Vagina (tissue), 2 donors: ENCODE measurements around the gene DIAPH3. TPM values are rescaled to one million over a fixed set of nuclear protein-coding genes. Genes with fewer than 3 reads are reported as not detected.

Experiments
- DNase-seq, 2 donors: peaks; one replicate each; pipeline ENCODE4 v3.0.0-alpha.2; 2017; ENCODE audit errors: extremely low spot score in 2 of 2
- H3K27ac ChIP-seq: fragments of 200-600 bp; sonication (generic); one replicate; pipeline ENCODE4 v1.5.1; 2019
- H3K27me3 ChIP-seq: fragments of 200-600 bp; sonication (generic); one replicate; pipeline ENCODE4 v1.5.1; 2019
- H3K36me3 ChIP-seq, 2 donors: fragments of 200-600 bp; sonication (generic); one replicate each; pipeline ENCODE4 v1.5.1; 2017 to 2019
- H3K4me1 ChIP-seq: fragments of 200-600 bp; sonication (generic); one replicate; pipeline ENCODE4 v1.5.1; 2019
- H3K4me3 ChIP-seq, 2 donors: fragments of 200-600 bp; sonication (generic); 1 replicate in 1 of 2; 2 replicates in 1 of 2; pipeline ENCODE4 v1.5.1; 2016 to 2019
- H3K9me3 ChIP-seq: fragments of 200-600 bp; sonication (generic); one replicate; pipeline ENCODE4 v1.5.1; 2019
- CTCF ChIP-seq, 3 experiments: fragments of 450-650 bp in 2 of 3; fragments of 200-600 bp in 1 of 3; sonication (generic) in 1 of 3; IDR thresholded peaks; one replicate each; pipeline ENCODE4 v1.5.1; 2017 to 2019; ENCODE audit warnings: antibody characterized with exemption in 3 of 3, mild to moderate bottlenecking in 2 of 3, moderate library complexity in 2 of 3
- POLR2A ChIP-seq, 2 donors: fragments of 450-650 bp; IDR thresholded peaks; one replicate each; pipeline ENCODE4 v1.6.1; 2017; ENCODE audit warnings: antibody characterized with exemption in 2 of 2, mild to moderate bottlenecking in 2 of 2, moderate library complexity in 2 of 2
- POLR2AphosphoS5 ChIP-seq, 2 donors: sonication (generic); formaldehyde crosslinking; IDR thresholded peaks; one replicate each; pipeline ENCODE4 v1.9.0; 2017; ENCODE audit warnings: antibody characterized with exemption in 2 of 2, mild to moderate bottlenecking in 2 of 2, low read depth in 1 of 2; ENCODE audit not compliant: insufficient read depth in 1 of 2
- intact Hi-C: fragments of 100-400 bp; cut with DNase I; formaldehyde crosslinking; loops from one replicate; pipeline ENCODE4 v1.15.1; 2023
- total RNA-seq: library from RNA; depleted of rRNA; stranded (reverse); fragments of >200 nt; gene quantifications from one replicate; pipeline ENCODE4 v1.2.3, GENCODE V29; 2016

The DIAPH3 gene
- total RNA-seq, 1 donor from 2014 or later, result 1.2 TPM

- Histone ChIP-seq H3K9me3 (no peaks in the 10 kb centered on the region), H3K4me1 (no peaks in the 10 kb centered on the region), H3K4me3 (no peak overlapping the region), H3K36me3 (no peaks in the 10 kb centered on the region), H3K27me3 (no peaks in the 10 kb centered on the region), H3K27ac (no peak overlapping the region)
- no peak for TF ChIP-seq POLR2A (IDR thresholded peaks at IDR 0.05)
- TF ChIP-seq CTCF (IDR thresholded peaks at IDR 0.05), result no peak
- no peak for TF ChIP-seq POLR2AphosphoS5 (IDR thresholded peaks at IDR 0.05; ENCODE audit: insufficient read depth in 1 of 2, low read depth in 1 of 2)
- no peak for DNase-seq
- intact Hi-C loops, result no loop called here
Measured at GRCh38 chr13:60000081-60000480, 163.6 kb downstream of the DIAPH3 start.

- intact Hi-C loops, result no loop called here
- H3K27ac ChIP-seq, result no peak overlapping the region
- TF ChIP-seq POLR2AphosphoS5 (IDR thresholded peaks at IDR 0.05; ENCODE audit: insufficient read depth in 1 of 2, low read depth in 1 of 2), result no peak
- no peak for TF ChIP-seq POLR2A (IDR thresholded peaks at IDR 0.05)
- TF ChIP-seq CTCF (IDR thresholded peaks at IDR 0.05), result no peak
- no peaks in the 10 kb centered on the region for H3K27me3 ChIP-seq
- H3K36me3 ChIP-seq, result no peaks in the 10 kb centered on the region
- no peaks in the 10 kb centered on the region for H3K9me3 ChIP-seq
- DNase-seq, result no peak
- no peak overlapping the region for H3K4me3 ChIP-seq
- no peaks in the 10 kb centered on the region for H3K4me1 ChIP-seq
Measured at GRCh38 chr13:59997976-59998375, 165.8 kb downstream of the DIAPH3 start.

- no peaks in the 10 kb centered on the region for H3K27me3 ChIP-seq
- H3K9me3 ChIP-seq, result no peaks in the 10 kb centered on the region
- intact Hi-C loops, result no loop called here
- no peaks in the 10 kb centered on the region for H3K4me1 ChIP-seq
- no peak for TF ChIP-seq POLR2A (IDR thresholded peaks at IDR 0.05)
- no peak for TF ChIP-seq CTCF (IDR thresholded peaks at IDR 0.05)
- no peak overlapping the region for H3K27ac ChIP-seq
- no peak for DNase-seq
- H3K36me3 ChIP-seq, result no peaks in the 10 kb centered on the region
- H3K4me3 ChIP-seq, result no peak overlapping the region
Measured at GRCh38 chr13:59996461-59996980, 167.2 kb downstream of the DIAPH3 start.

- intact Hi-C loops, result no loop called here
- H3K27me3 ChIP-seq, result no peaks in the 10 kb centered on the region
- no peak for TF ChIP-seq POLR2A (IDR thresholded peaks at IDR 0.05)
- no peak for TF ChIP-seq POLR2AphosphoS5 (IDR thresholded peaks at IDR 0.05; ENCODE audit: insufficient read depth in 1 of 2, low read depth in 1 of 2)
- TF ChIP-seq CTCF (IDR thresholded peaks at IDR 0.05), result no peak
- no peaks in the 10 kb centered on the region for H3K9me3 ChIP-seq
- H3K36me3 ChIP-seq, result no peaks in the 10 kb centered on the region
- H3K4me1 ChIP-seq, result no peaks in the 10 kb centered on the region
- H3K4me3 ChIP-seq, result no peak overlapping the region
- no peak for DNase-seq
- H3K27ac ChIP-seq, result no peak overlapping the region
Measured at GRCh38 chr13:59991395-59991794, 172.3 kb downstream of the DIAPH3 start.

- no peak for DNase-seq
- no peaks in the 10 kb centered on the region for H3K9me3 ChIP-seq
- intact Hi-C loops, result no loop called here
- H3K27ac ChIP-seq, result no peak overlapping the region
- no peaks in the 10 kb centered on the region for H3K4me1 ChIP-seq
- H3K4me3 ChIP-seq, result no peak overlapping the region
- no peaks in the 10 kb centered on the region for H3K36me3 ChIP-seq
- no peak for TF ChIP-seq CTCF (IDR thresholded peaks at IDR 0.05)
- no peak for TF ChIP-seq POLR2A (IDR thresholded peaks at IDR 0.05)
- TF ChIP-seq POLR2AphosphoS5 (IDR thresholded peaks at IDR 0.05; ENCODE audit: insufficient read depth in 1 of 2, low read depth in 1 of 2), result no peak
- H3K27me3 ChIP-seq, result no peaks in the 10 kb centered on the region
Measured at GRCh38 chr13:59982631-59983382, 180.9 kb downstream of the DIAPH3 start.
